ENCODE results near the gene MBTD1.

- TF ChIP-seq CTCF (IDR thresholded peaks at IDR 0.05 in 4 of 5, conservative IDR thresholded peaks at IDR 0.05 in 1 of 5) (no peak), POLR2A (IDR thresholded peaks at IDR 0.05) (no peak)
Measured at GRCh38 chr17:51170736-51171135, 89.1 kb downstream of the MBTD1 start.

All from gastrocnemius medialis (tissue), 4 donors.